Measurements from ENCODE around the gene UQCRQ.

DNA sequence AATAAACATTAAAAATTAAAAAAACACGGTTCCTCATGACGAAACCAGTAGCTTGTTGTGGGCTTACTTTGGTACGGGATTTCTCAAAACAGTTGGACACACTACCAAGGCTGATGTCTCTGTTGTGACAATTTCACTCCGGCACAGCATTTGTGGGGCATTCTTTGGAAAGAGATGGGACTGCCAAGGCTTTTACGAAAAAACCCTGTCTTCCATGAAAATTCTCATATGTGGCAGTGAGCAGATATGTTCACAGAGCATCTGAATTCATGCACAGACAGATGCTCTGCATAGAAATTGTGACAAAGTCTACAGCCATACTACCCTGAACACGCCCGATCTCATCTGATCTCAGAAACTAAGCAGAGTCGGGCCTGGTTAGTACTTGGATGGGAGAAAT is 18.2 kb upstream of the UQCRQ start:
- TF ChIP-seq, protein P1, sequence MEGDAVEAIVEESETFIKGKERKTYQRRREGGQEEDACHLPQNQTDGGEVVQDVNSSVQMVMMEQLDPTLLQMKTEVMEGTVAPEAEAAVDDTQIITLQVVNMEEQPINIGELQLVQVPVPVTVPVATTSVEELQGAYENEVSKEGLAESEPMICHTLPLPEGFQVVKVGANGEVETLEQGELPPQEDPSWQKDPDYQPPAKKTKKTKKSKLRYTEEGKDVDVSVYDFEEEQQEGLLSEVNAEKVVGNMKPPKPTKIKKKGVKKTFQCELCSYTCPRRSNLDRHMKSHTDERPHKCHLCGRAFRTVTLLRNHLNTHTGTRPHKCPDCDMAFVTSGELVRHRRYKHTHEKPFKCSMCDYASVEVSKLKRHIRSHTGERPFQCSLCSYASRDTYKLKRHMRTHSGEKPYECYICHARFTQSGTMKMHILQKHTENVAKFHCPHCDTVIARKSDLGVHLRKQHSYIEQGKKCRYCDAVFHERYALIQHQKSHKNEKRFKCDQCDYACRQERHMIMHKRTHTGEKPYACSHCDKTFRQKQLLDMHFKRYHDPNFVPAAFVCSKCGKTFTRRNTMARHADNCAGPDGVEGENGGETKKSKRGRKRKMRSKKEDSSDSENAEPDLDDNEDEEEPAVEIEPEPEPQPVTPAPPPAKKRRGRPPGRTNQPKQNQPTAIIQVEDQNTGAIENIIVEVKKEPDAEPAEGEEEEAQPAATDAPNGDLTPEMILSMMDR (IDR thresholded peaks at IDR 0.05; ENCODE audit: low read depth, low read length): no peak
- TF ChIP-seq EZH2phosphoT487 (IDR thresholded peaks at IDR 0.05; ENCODE audit: low read depth): no peak

Measured in OCI-LY3 (cell line).